Uterus (tissue), 4 donors: ENCODE results near the gene ARFGAP2. TPM values are rescaled to one million over a fixed set of nuclear protein-coding genes. Genes with fewer than 3 reads are reported as not detected.
A peak's percentile ranks its signal among the peaks of the same experiment; 100 is the strongest.

Source experiments
- DNase-seq, 2 donors: peaks; one replicate each; pipeline ENCODE4 v3.0.0-alpha.2; 2019 to 2020
- H3K27ac ChIP-seq, 2 donors: fragments of 200-600 bp; sonication (generic); 1 replicate in 1 of 2; 2 replicates in 1 of 2; pipeline ENCODE4 v1.5.1; 2016 to 2018
- H3K27me3 ChIP-seq, 2 donors: fragments of 200-600 bp; sonication (generic); one replicate each; pipeline ENCODE4 v1.5.1; 2018 to 2019; ENCODE audit warnings: control low read depth in 1 of 2
- H3K36me3 ChIP-seq, 2 donors: fragments of 200-600 bp; sonication (generic); one replicate each; pipeline ENCODE4 v1.5.1; 2019; ENCODE audit warnings: control low read depth in 1 of 2
- H3K4me1 ChIP-seq, 2 donors: fragments of 200-600 bp; sonication (generic); one replicate each; pipeline ENCODE4 v1.5.1; 2018 to 2019; ENCODE audit warnings: control low read depth in 1 of 2
- H3K4me3 ChIP-seq, 2 donors: fragments of 200-600 bp; sonication (generic); 1 replicate in 1 of 2; 2 replicates in 1 of 2; pipeline ENCODE4 v1.5.1; 2018 to 2019; ENCODE audit warnings: mild to moderate bottlenecking in 1 of 2
- H3K9me3 ChIP-seq, 2 donors: fragments of 200-600 bp; sonication (generic); one replicate each; pipeline ENCODE4 v1.5.1; 2019; ENCODE audit warnings: control low read depth in 1 of 2
- POLR2A ChIP-seq, 2 donors: fragments of 450-650 bp; IDR thresholded peaks; one replicate each; pipeline ENCODE4 v1.6.1; 2016; ENCODE audit warnings: antibody characterized with exemption in 2 of 2, mild to moderate bottlenecking in 1 of 2, moderate library complexity in 1 of 2
- intact Hi-C: fragments of 100-400 bp; cut with DNase I; formaldehyde crosslinking; loops from one replicate; pipeline ENCODE4 v1.15.1; 2023; ENCODE audit warnings: low total_unique reads
- total RNA-seq, 4 donors: library from RNA; depleted of rRNA in 3 of 4; stranded (reverse); fragments of >200 nt in 3 of 4; gene quantifications; one replicate each; pipeline versions ENCODE4 v1.1.0 to v1.2.4, GENCODE V29; 2014 to 2023
- TF ChIP-seq, protein P1 (sequence below), 4 experiments: fragments of 200-600 bp in 2 of 4; fragments of 450-650 bp in 2 of 4; sonication (generic) in 2 of 4; IDR thresholded peaks; one replicate each; pipeline ENCODE4 v1.5.1; 2016 to 2019; ENCODE audit warnings: antibody characterized with exemption in 4 of 4, mild to moderate bottlenecking in 2 of 4, moderate library complexity in 1 of 4
- donor health status: DM: yes; HTN: yes; CAD: no.

The ARFGAP2 gene
- total RNA-seq, 4 donors from 2014 or later = 57.4 to 243 (median 151) TPM

DNA sequence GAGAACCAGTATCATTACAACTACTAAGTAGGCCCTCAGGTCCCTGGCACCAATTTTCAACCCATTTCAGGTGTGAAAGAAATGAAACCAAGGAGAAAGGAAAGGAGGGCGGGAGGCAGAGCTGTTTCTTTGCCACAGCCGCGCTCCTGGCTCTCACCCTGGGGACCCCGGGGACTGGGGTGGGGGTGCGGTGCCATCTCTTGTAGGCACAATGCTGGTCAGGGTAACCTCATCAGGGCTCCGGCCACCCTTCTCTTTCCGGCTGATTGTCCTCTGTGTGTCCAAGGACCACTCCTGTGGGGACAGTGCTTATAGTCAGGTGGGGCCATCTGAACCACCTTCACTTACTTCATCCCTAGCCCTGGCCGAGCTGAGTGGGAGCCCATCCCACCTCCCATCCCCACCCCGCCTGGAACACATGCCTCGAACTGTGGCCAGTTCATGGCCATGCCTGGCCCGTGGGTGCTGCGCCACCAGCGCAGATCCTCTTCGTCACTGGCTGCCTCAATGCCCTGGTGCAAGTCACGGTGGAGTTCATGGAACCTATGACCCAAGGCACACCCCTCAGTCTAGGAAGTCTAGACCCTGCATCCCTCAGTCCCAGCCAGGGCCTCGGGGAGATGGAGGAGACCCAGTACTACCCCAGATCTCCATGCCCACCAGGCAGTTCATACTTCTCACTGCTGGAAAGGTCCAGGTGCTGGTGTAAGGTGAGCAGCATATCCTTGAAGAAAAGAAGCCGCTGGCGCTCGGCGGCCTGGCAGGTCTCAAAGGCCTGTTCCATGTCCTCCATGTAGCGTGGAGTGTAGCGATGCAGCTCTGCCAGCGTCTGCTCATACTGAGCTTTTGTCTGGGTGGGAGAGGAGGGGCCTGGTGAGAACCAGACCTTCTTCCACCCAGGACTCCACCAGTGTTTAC is 2.3 kb upstream of the ARFGAP2 start:
- intact Hi-C loops = loop anchor here (10.0 kb wide), 1 partner anchor 86 kb away; no protein-coding TSS in a partner anchor
- H3K9me3 ChIP-seq = no peaks in the 10 kb centered on the region
- H3K36me3 ChIP-seq = no peaks in the 10 kb centered on the region
- H3K4me3 ChIP-seq = no peak overlapping the region
- DNase-seq = no peak
- TF ChIP-seq POLR2A (IDR thresholded peaks at IDR 0.05) = no peak
- TF ChIP-seq, protein P1, sequence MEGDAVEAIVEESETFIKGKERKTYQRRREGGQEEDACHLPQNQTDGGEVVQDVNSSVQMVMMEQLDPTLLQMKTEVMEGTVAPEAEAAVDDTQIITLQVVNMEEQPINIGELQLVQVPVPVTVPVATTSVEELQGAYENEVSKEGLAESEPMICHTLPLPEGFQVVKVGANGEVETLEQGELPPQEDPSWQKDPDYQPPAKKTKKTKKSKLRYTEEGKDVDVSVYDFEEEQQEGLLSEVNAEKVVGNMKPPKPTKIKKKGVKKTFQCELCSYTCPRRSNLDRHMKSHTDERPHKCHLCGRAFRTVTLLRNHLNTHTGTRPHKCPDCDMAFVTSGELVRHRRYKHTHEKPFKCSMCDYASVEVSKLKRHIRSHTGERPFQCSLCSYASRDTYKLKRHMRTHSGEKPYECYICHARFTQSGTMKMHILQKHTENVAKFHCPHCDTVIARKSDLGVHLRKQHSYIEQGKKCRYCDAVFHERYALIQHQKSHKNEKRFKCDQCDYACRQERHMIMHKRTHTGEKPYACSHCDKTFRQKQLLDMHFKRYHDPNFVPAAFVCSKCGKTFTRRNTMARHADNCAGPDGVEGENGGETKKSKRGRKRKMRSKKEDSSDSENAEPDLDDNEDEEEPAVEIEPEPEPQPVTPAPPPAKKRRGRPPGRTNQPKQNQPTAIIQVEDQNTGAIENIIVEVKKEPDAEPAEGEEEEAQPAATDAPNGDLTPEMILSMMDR (IDR thresholded peaks at IDR 0.05) = no peak
- H3K27me3 ChIP-seq = no peaks in the 10 kb centered on the region
- peaks cover 3 to 27% of the 10 kb centered on the region in 2 donors for H3K4me1 ChIP-seq
- peak overlapping the region; percentile 98 to 99 for H3K27ac ChIP-seq

DNA sequence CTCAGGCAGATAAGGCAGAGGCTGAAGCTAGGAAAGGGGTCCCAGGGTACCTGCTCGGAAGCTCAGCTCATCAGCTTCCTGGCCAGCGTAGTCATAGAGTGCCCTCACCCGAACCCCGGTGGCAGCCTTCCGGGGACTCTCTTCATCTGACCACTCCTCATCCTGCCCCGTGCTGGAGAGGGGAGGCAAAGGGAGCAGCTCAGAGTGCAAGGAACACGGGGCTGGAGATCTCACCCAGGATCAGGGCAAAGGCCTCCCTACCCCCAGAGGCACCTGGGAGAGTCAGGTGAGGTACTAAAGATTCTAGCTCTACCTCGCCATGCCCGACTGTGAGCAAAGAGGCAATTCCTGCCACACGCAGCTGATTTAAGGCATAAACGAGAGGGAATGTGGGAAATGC is 1.6 kb upstream of the ARFGAP2 start:
- peaks cover 3 to 27% of the 10 kb centered on the region in 2 donors for H3K4me1 ChIP-seq
- no peaks in the 10 kb centered on the region for H3K36me3 ChIP-seq
- intact Hi-C loops = loop anchor here (10.0 kb wide), 1 partner anchor 86 kb away; no protein-coding TSS in a partner anchor
- TF ChIP-seq, protein P1 (IDR thresholded peaks at IDR 0.05) = no peak
- no peak for TF ChIP-seq POLR2A (IDR thresholded peaks at IDR 0.05)
- no peak for DNase-seq
- H3K4me3 ChIP-seq = no peak overlapping the region
- no peaks in the 10 kb centered on the region for H3K27me3 ChIP-seq
- peak overlapping the region; percentile 98 to 99 for H3K27ac ChIP-seq
- H3K9me3 ChIP-seq = no peaks in the 10 kb centered on the region

DNA sequence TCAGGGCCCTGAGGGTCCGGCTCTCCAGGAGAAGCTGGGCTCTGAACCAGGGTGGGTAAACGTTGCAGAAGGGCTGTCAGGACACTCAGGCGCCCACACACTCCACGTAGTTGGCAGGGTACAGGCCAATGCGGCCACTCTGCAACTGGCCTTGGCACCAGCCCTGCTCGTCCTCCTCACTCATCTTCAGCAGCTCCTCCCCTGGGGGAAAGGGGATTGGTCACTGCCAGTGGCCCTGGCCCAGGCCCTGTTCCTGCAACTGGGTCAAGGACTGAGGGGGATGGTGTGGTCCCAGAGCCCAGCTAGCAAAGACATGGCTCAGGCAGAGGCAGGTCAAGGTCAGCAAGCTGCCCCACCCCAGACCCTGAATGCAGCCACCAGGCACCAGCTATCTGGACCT is 1.2 kb upstream of the ARFGAP2 start:
- peaks cover 3 to 24% of the 10 kb centered on the region in 2 donors for H3K4me1 ChIP-seq
- H3K36me3 ChIP-seq = no peaks in the 10 kb centered on the region
- TF ChIP-seq POLR2A (IDR thresholded peaks at IDR 0.05) = no peak
- TF ChIP-seq, protein P1 (IDR thresholded peaks at IDR 0.05) = no peak
- intact Hi-C loops = loop anchor here (10.0 kb wide), 1 partner anchor 87 kb away; no protein-coding TSS in a partner anchor
- no peaks in the 10 kb centered on the region for H3K9me3 ChIP-seq
- no peak overlapping the region for H3K4me3 ChIP-seq
- H3K27me3 ChIP-seq = no peaks in the 10 kb centered on the region
- DNase-seq = peak in 1 of 2 donors; percentile 41
- H3K27ac ChIP-seq = peak overlapping the region; percentile 98 to 99

DNA sequence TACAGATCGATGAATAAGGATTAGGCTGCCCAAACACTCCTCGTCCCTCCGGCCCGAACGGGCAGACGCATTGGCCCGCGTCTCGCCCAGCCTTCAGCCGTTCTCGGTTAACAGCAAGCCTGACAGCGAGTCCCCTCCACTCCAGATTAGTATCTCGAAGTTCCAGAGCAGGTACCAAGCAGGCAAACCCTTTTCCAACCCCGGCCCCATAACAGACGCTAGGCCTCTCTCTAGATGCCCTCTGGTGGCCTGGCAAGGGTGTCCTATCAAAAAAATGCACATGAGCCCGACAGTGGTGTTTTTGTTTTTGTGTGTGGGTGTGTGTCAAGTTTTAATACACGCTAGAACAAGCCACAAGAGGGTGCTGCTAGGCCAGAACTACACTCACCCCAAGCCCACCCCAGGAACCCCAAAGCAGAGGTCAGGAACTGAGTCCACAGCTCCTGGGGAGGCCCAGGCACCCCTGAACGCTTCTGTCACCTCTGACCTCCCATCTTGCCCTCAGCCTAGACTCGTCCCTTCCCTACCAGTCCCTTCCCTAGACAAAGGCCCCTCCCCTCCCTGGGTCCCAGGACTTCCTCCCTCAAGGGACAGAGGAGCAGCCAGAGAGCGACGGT is 658 bp upstream of the ARFGAP2 start:
- intact Hi-C loops = loop anchor here (10.0 kb wide), 1 partner anchor 87 kb away; no protein-coding TSS in a partner anchor
- no peaks in the 10 kb centered on the region for H3K9me3 ChIP-seq
- TF ChIP-seq POLR2A (IDR thresholded peaks at IDR 0.05) = no peak
- TF ChIP-seq, protein P1 (IDR thresholded peaks at IDR 0.05) = peak; percentile 64 to 76 (median 72)
- DNase-seq = peak in 1 of 2 donors; percentile 75
- H3K27ac ChIP-seq = peak overlapping the region; percentile 98 to 99
- no peaks in the 10 kb centered on the region for H3K36me3 ChIP-seq
- H3K4me3 ChIP-seq = peak overlapping the region; percentile 86 to 99
- peaks cover 3 to 25% of the 10 kb centered on the region in 2 donors for H3K4me1 ChIP-seq
- H3K27me3 ChIP-seq = no peaks in the 10 kb centered on the region
